GF-D8 (cell line): ENCODE measurements around the gene CEP95.
"Not testable (repeated sequence)": the region's sequence is repeated elsewhere in the genome, so short reads cannot be mapped to it uniquely, and the experiment has no call there.

Experiments
- DNase-seq: peaks from one replicate; lab custom pipeline; 2025; lab: John Stamatoyannopoulos, UW

The CEP95 gene

GRCh38 chr17:64506576-64507412, at the start of gene CEP95:
TSS of gene CEP95 (plus strand) at chr17:64506977. CDS start at chr17:64507098, 121 bp downstream.
- peak; percentile 87 for DNase-seq

GRCh38 chr17:64457156-64457555, 49.6 kb upstream of the CEP95 start:
- DNase-seq = no peak

- DNase-seq = no peak
Observed at GRCh38 chr17:64458756-64459155, 48.0 kb upstream of the CEP95 start.

GRCh38 chr17:64459284-64459747, 47.5 kb upstream of the CEP95 start:
- no peak for DNase-seq

- DNase-seq = not testable (repeated sequence)
Observed at GRCh38 chr17:64459818-64460217, 47.0 kb upstream of the CEP95 start.

GRCh38 chr17:64460955-64461354, 45.8 kb upstream of the CEP95 start:
- no peak for DNase-seq

GRCh38 chr17:64461788-64462187, 45.0 kb upstream of the CEP95 start:
- DNase-seq = no peak

GRCh38 chr17:64466019-64466735, 40.6 kb upstream of the CEP95 start:
- DNase-seq = no peak

- DNase-seq = not testable (repeated sequence)
Observed at GRCh38 chr17:64466834-64467233, 39.9 kb upstream of the CEP95 start.

- no peak for DNase-seq
Observed at GRCh38 chr17:64470625-64471024, 36.2 kb upstream of the CEP95 start.

GRCh38 chr17:64471440-64471839, 35.3 kb upstream of the CEP95 start:
- no peak for DNase-seq

GRCh38 chr17:64472564-64472963, 34.2 kb upstream of the CEP95 start:
- no peak for DNase-seq

GRCh38 chr17:64477849-64478248, 28.9 kb upstream of the CEP95 start:
- no peak for DNase-seq

- DNase-seq = no peak
Observed at GRCh38 chr17:64480951-64481350, 25.8 kb upstream of the CEP95 start.

GRCh38 chr17:64484380-64484779, 22.4 kb upstream of the CEP95 start:
- DNase-seq = no peak

- DNase-seq = no peak
Observed at GRCh38 chr17:64488301-64488700, 18.5 kb upstream of the CEP95 start.

GRCh38 chr17:64491034-64491860, 15.5 kb upstream of the CEP95 start:
- no peak for DNase-seq

GRCh38 chr17:64491994-64492393, 14.8 kb upstream of the CEP95 start:
- DNase-seq = no peak

GRCh38 chr17:64492481-64493109, 14.2 kb upstream of the CEP95 start:
- DNase-seq = no peak

- DNase-seq = no peak
Observed at GRCh38 chr17:64494121-64494520, 12.7 kb upstream of the CEP95 start.

GRCh38 chr17:64495300-64495699, 11.5 kb upstream of the CEP95 start:
- DNase-seq = not testable (repeated sequence)

GRCh38 chr17:64496348-64496785, 10.4 kb upstream of the CEP95 start:
- DNase-seq = no peak
